ENCODE results near the gene GOLIM4. TPM values are rescaled to one million over a fixed set of nuclear protein-coding genes. Genes with fewer than 3 reads are reported as not detected.

GOLIM4 gene
- polyA plus RNA-seq, 2 of the 4 experiments (the other 2 are of a cell fraction), result 22.4 to 23.6 TPM

GRCh38 chr3:168026764-168027163 lies 69.0 kb downstream of the GOLIM4 start:
- no peak for ATAC-seq
- DNase-seq (ENCODE audit: low read depth in 1 of 2, low spot score in 1 of 2), result no peak
- Histone ChIP-seq H3K4me1 (no peaks in the 10 kb centered on the region), H3K9me3 (no peaks in the 10 kb centered on the region), H3K27ac (no peak overlapping the region), H3K4me3 (no peak overlapping the region), H3K4me2 (no peak overlapping the region)
- TF ChIP-seq ZNF302 (CRISPR knock-in tag; IDR thresholded peaks at IDR 0.05), result no peak
- no peak for TF ChIP-seq EP300 (IDR thresholded peaks at IDR 0.05)
- TF ChIP-seq FOSB (CRISPR knock-in tag; IDR thresholded peaks at IDR 0.05), result no peak
- TF ChIP-seq HOXB13 (CRISPR knock-in tag; IDR thresholded peaks at IDR 0.05; ENCODE audit: low read depth), result no peak
- no peak for TF ChIP-seq USF2 (IDR thresholded peaks at IDR 0.05)
- TF ChIP-seq HOXA7 (CRISPR knock-in tag; IDR thresholded peaks at IDR 0.05), result no peak
- TF ChIP-seq HES2 (IDR thresholded peaks at IDR 0.05), result no peak
- WGBS (ENCODE audit: missing lambda C conversion rate), result 81% methylated on average over 3 of the region's 3 CpGs
- ChIA-PET CTCF (interaction anchor here (1.0 kb wide), 1 partner anchor 14 kb away, joined by 4 read pairs; no protein-coding TSS in a partner anchor), POLR2A (no interaction called here)
- FAIRE-seq, result no peak

- DNase-seq (ENCODE audit: low read depth in 1 of 2, low spot score in 1 of 2), result no peak
- Histone ChIP-seq H3K27ac (no peak overlapping the region), H3K9me3 (no peaks in the 10 kb centered on the region), H3K4me2 (no peak overlapping the region), H3K4me1 (no peaks in the 10 kb centered on the region), H3K4me3 (no peak overlapping the region)
- ATAC-seq, result no peak
- no peak for FAIRE-seq
- ChIA-PET POLR2A (no interaction called here), CTCF (no interaction called here)
- TF ChIP-seq HDAC2 (IDR thresholded peaks at IDR 0.05) (no peak), POLR2AphosphoS2 (conservative IDR thresholded peaks at IDR 0.05; ENCODE audit: low read length) (no peak), ELK1 (IDR thresholded peaks at IDR 0.05; ENCODE audit: low read depth, low read length) (no peak), KDM5A (IDR thresholded peaks at IDR 0.05) (no peak), USF2 (IDR thresholded peaks at IDR 0.05) (no peak), CHD4 (IDR thresholded peaks at IDR 0.05; ENCODE audit: borderline replicate concordance) (no peak), SREBF2 (IDR thresholded peaks at IDR 0.05) (no peak), SMC3 (IDR thresholded peaks at IDR 0.05) (no peak), RARB (CRISPR knock-in tag; IDR thresholded peaks at IDR 0.05) (no peak), POLR2A (IDR thresholded peaks at IDR 0.05; ENCODE audit: low read length) (no peak), HOXA7 (CRISPR knock-in tag; IDR thresholded peaks at IDR 0.05) (no peak), PBX3 (IDR thresholded peaks at IDR 0.05) (no peak), RFX5 (IDR thresholded peaks at IDR 0.05) (no peak)
Measured at GRCh38 chr3:168025076-168025475, 70.6 kb downstream of the GOLIM4 start.

- DNase-seq (ENCODE audit: low read depth in 1 of 2, low spot score in 1 of 2) (no peak), ATAC-seq (no peak), FAIRE-seq (no peak)
- ChIA-PET POLR2A (no interaction called here), CTCF (no interaction called here)
- H3K9me3 ChIP-seq, result no peaks in the 10 kb centered on the region
- no peak overlapping the region for H3K4me3 ChIP-seq
- H3K4me2 ChIP-seq, result no peak overlapping the region
- H3K27ac ChIP-seq, result no peak overlapping the region
- H3K4me1 ChIP-seq, result no peaks in the 10 kb centered on the region
- WGBS (ENCODE audit: missing lambda C conversion rate), result 82% methylated on average over 5 of the region's 5 CpGs
- TF ChIP-seq JUN (IDR thresholded peaks at IDR 0.05) (no peak), USF2 (IDR thresholded peaks at IDR 0.05) (no peak), CBX2 (IDR thresholded peaks at IDR 0.05; ENCODE audit: borderline replicate concordance, low read depth) (no peak), FOSB (CRISPR knock-in tag; IDR thresholded peaks at IDR 0.05) (no peak), RCOR1 (IDR thresholded peaks at IDR 0.05; ENCODE audit: low read depth, low read length) (no peak), CBX8 (IDR thresholded peaks at IDR 0.05) (no peak), HEYL (CRISPR knock-in tag; IDR thresholded peaks at IDR 0.05) (no peak), MAX (IDR thresholded peaks at IDR 0.05) (no peak), RARB (CRISPR knock-in tag; IDR thresholded peaks at IDR 0.05) (no peak), KDM5A (IDR thresholded peaks at IDR 0.05) (no peak), HDAC2 (IDR thresholded peaks at IDR 0.05) (no peak), ZNF302 (CRISPR knock-in tag; IDR thresholded peaks at IDR 0.05) (no peak), ZSCAN20 (CRISPR knock-in tag; IDR thresholded peaks at IDR 0.05) (no peak), TFCP2L1 (CRISPR knock-in tag; IDR thresholded peaks at IDR 0.05) (no peak), FOSL2 (IDR thresholded peaks at IDR 0.05) (no peak), FOSL2 (CRISPR knock-in tag; IDR thresholded peaks at IDR 0.05) (no peak), ZC3H11A (IDR thresholded peaks at IDR 0.05) (no peak)
Measured at GRCh38 chr3:168024537-168024941, 71.2 kb downstream of the GOLIM4 start.

All from A549 (cell line).